ENCODE measurements around the gene GDAP1L1. TPM values are rescaled to one million over a fixed set of nuclear protein-coding genes. Genes with fewer than 3 reads are reported as not detected.

The GDAP1L1 gene
- total RNA-seq, 1 donor from 2014 or later = 1.1 TPM

- peaks cover 7% of the 10 kb centered on the region for H3K9me3 Mint-ChIP-seq (ENCODE audit: low read depth)
- peak; percentile 25 for TF ChIP-seq CTCF (IDR thresholded peaks at IDR 0.05; ENCODE audit: unreplicated experiment)
- H3K27ac Mint-ChIP-seq = no peak overlapping the region
- H3K4me1 Mint-ChIP-seq (ENCODE audit: low read depth) = no peaks in the 10 kb centered on the region
- no peak overlapping the region for H3K4me3 Mint-ChIP-seq (ENCODE audit: low read depth)
- no peaks in the 10 kb centered on the region for H3K27me3 Mint-ChIP-seq
- H3K36me3 Mint-ChIP-seq (ENCODE audit: insufficient read depth) = peaks cover 3% of the 10 kb centered on the region
- DNase-seq (ENCODE audit: low spot score, unreplicated experiment) = no peak
These were observed 25.0 kb downstream of the GDAP1L1 start for GRCh38 chr20:44271915-44272663.

- Mint-ChIP-seq H3K4me1 (ENCODE audit: low read depth) (no peaks in the 10 kb centered on the region), H3K36me3 (ENCODE audit: insufficient read depth) (peaks cover 3% of the 10 kb centered on the region), H3K27ac (no peak overlapping the region), H3K9me3 (ENCODE audit: low read depth) (peaks cover 4% of the 10 kb centered on the region), H3K4me3 (ENCODE audit: low read depth) (no peak overlapping the region), H3K27me3 (no peaks in the 10 kb centered on the region)
- no peak for DNase-seq (ENCODE audit: low spot score, unreplicated experiment)
- TF ChIP-seq CTCF (IDR thresholded peaks at IDR 0.05; ENCODE audit: unreplicated experiment) = no peak
These were observed 26.4 kb downstream of the GDAP1L1 start for GRCh38 chr20:44273231-44274215.

GRCh38 chr20:44274303-44275017 lies 27.4 kb downstream of the GDAP1L1 start:
- no peaks in the 10 kb centered on the region for H3K4me1 Mint-ChIP-seq (ENCODE audit: low read depth)
- no peaks in the 10 kb centered on the region for H3K9me3 Mint-ChIP-seq (ENCODE audit: low read depth)
- no peaks in the 10 kb centered on the region for H3K27me3 Mint-ChIP-seq
- no peak overlapping the region for H3K4me3 Mint-ChIP-seq (ENCODE audit: low read depth)
- TF ChIP-seq CTCF (IDR thresholded peaks at IDR 0.05; ENCODE audit: unreplicated experiment) = no peak
- no peaks in the 10 kb centered on the region for H3K36me3 Mint-ChIP-seq (ENCODE audit: insufficient read depth)
- DNase-seq (ENCODE audit: low spot score, unreplicated experiment) = no peak
- no peak overlapping the region for H3K27ac Mint-ChIP-seq

GRCh38 chr20:44279228-44279627 lies 32.1 kb downstream of the GDAP1L1 start:
- peaks cover 2% of the 10 kb centered on the region for H3K27me3 Mint-ChIP-seq
- no peak overlapping the region for H3K27ac Mint-ChIP-seq
- no peak for DNase-seq (ENCODE audit: low spot score, unreplicated experiment)
- no peak for TF ChIP-seq CTCF (IDR thresholded peaks at IDR 0.05; ENCODE audit: unreplicated experiment)
- no peaks in the 10 kb centered on the region for H3K36me3 Mint-ChIP-seq (ENCODE audit: insufficient read depth)
- H3K4me1 Mint-ChIP-seq (ENCODE audit: low read depth) = no peaks in the 10 kb centered on the region
- no peaks in the 10 kb centered on the region for H3K9me3 Mint-ChIP-seq (ENCODE audit: low read depth)
- H3K4me3 Mint-ChIP-seq (ENCODE audit: low read depth) = no peak overlapping the region

- H3K4me1 Mint-ChIP-seq (ENCODE audit: low read depth) = no peaks in the 10 kb centered on the region
- H3K36me3 Mint-ChIP-seq (ENCODE audit: insufficient read depth) = no peaks in the 10 kb centered on the region
- no peak for DNase-seq (ENCODE audit: low spot score, unreplicated experiment)
- no peaks in the 10 kb centered on the region for H3K9me3 Mint-ChIP-seq (ENCODE audit: low read depth)
- H3K4me3 Mint-ChIP-seq (ENCODE audit: low read depth) = no peak overlapping the region
- no peak overlapping the region for H3K27ac Mint-ChIP-seq
- peaks cover 2% of the 10 kb centered on the region for H3K27me3 Mint-ChIP-seq
- TF ChIP-seq CTCF (IDR thresholded peaks at IDR 0.05; ENCODE audit: unreplicated experiment) = no peak
These were observed 33.3 kb downstream of the GDAP1L1 start for GRCh38 chr20:44280387-44280786.
